ENCODE measurements around the gene ERG. TPM values are rescaled to one million over a fixed set of nuclear protein-coding genes. Genes with fewer than 3 reads are reported as not detected.
A peak's percentile ranks its signal among the peaks of the same experiment; 100 is the strongest.

Gene ERG
- total and polyA plus RNA-seq, 9 of the 15 experiments (the other 6 are each of a cell fraction or from before 2014, with no cell fraction given): 0.06 TPM; not detected in 8

- H3K27me3 ChIP-seq (ENCODE audit: control insufficient read depth in 2 of 2, insufficient read depth in 2 of 2, low read length in 2 of 2): peaks cover 6 to 19% of the 10 kb centered on the region in 2 experiments
- H3K9ac ChIP-seq (ENCODE audit: insufficient read depth in 1 of 2, low read depth in 2 of 2, low read length in 2 of 2): no peak overlapping the region
- H3K36me3 ChIP-seq (ENCODE audit: control insufficient read depth, insufficient read depth, low read length): no peaks in the 10 kb centered on the region
- H3K4me2 ChIP-seq (ENCODE audit: insufficient read depth, low read length): no peak overlapping the region
- 0 out of 2 replicates have a peak, but pooled peaks cover 4% of the 10 kb centered on the region for H4K20me1 ChIP-seq (replicated peaks; ENCODE audit: control insufficient read depth, insufficient read depth, low read length)
- H3K9me1 ChIP-seq (ENCODE audit: control insufficient read depth, insufficient read depth, low read length): no peaks in the 10 kb centered on the region
- no TSS peak for BruUV-seq (replicated peaks)
- TF ChIP-seq BCOR (IDR thresholded peaks at IDR 0.05) (peak; percentile 28; the same call in 1 of the 2 replicates), MCM2 (IDR thresholded peaks at IDR 0.05; ENCODE audit: low read depth) (no peak), SMAD2 (IDR thresholded peaks at IDR 0.05; ENCODE audit: low read depth, low read length) (no peak), YY1 (IDR thresholded peaks at IDR 0.05; ENCODE audit: borderline replicate concordance in 1 of 3, control insufficient read depth in 1 of 3, extremely low read depth in 1 of 3, insufficient read depth in 3 of 3, insufficient read length in 1 of 3, insufficient replicate concordance in 2 of 3, low read depth in 1 of 3, low read length in 2 of 3) (peak in 2 of 3 experiments; percentile 25 to 76), SRSF7 (optimal IDR thresholded peaks at IDR 0.05; ENCODE audit: low read depth, low read length) (no peak), RBM25 (IDR thresholded peaks at IDR 0.05; ENCODE audit: low read depth, low read length, severe bottlenecking) (peak; percentile 73), CBX1 (IDR thresholded peaks at IDR 0.05; ENCODE audit: low read depth) (peak; percentile 24; the same call in 1 of the 2 replicates), ZNF639 (CRISPR knock-in tag; conservative IDR thresholded peaks at IDR 0.05 in 1 of 2, IDR thresholded peaks at IDR 0.05 in 1 of 2) (no peak)
- 2% methylated on average over 18 of the region's 18 CpGs for WGBS (ENCODE audit: insufficient coverage, low coverage, missing lambda C conversion rate)
- POLR2A ChIA-PET: no interaction called here
- no peak for FAIRE-seq
- no peak overlapping the region for H2AFZ ChIP-seq (ENCODE audit: low read depth, low read length)
- no peaks in the 10 kb centered on the region; a peak in 1 of 5 replicates for H3K4me1 ChIP-seq (replicated peaks in 1 of 2; ENCODE audit: control insufficient read depth in 2 of 2, insufficient read depth in 2 of 2, low read length in 2 of 2)
- H3K4me3 ChIP-seq: no peak overlapping the region
- in situ Hi-C loops (cut with MboI) (no loop called here), intact Hi-C loops (cut with micrococcal nuclease) (no loop called here)
- no peak for DNase-seq (ENCODE audit: extremely low read depth in 1 of 4, low spot score in 3 of 4)
- no peaks in the 10 kb centered on the region for H3K79me2 ChIP-seq (ENCODE audit: control insufficient read depth, insufficient read depth, low read length)
- no peaks in the 10 kb centered on the region for H3K9me3 ChIP-seq (replicated peaks; ENCODE audit: control insufficient read depth, insufficient read depth, low read depth, low read length)
- CTCF ChIA-PET (ENCODE audit: low intra/inter-chr PET ratio): no interaction called here
- ATAC-seq: no peak; the same call in 2 of the 3 replicates
- no peak overlapping the region for H3K27ac ChIP-seq (ENCODE audit: extremely low read depth, low read depth, low read length)
These were observed 4.6 kb downstream of the ERG start for GRCh38 chr21:38493549-38494250.
